Tibial artery (tissue), 4 donors: Measurements from ENCODE around the gene NFIA.

Source experiments
- DNase-seq, 2 donors: peaks; one replicate each; pipeline ENCODE4 v3.0.0-alpha.2; 2019
- H3K27ac ChIP-seq, 2 donors: fragments of 200-600 bp; sonication (generic) in 1 of 2; 1 replicate in 1 of 2; 2 replicates in 1 of 2; pipeline ENCODE4 v1.5.1; 2018 to 2019; ENCODE audit warnings: mild to moderate bottlenecking in 1 of 2
- H3K27me3 ChIP-seq, 2 donors: fragments of 200-600 bp; sonication (generic) in 1 of 2; one replicate each; pipeline versions ENCODE4 v1.5.1 to v1.6.0; 2016 to 2019
- H3K36me3 ChIP-seq, 3 donors: fragments of 200-600 bp; sonication (generic) in 2 of 3; one replicate each; pipeline ENCODE4 v1.5.1; 2016 to 2019; ENCODE audit warnings: mild to moderate bottlenecking in 2 of 3
- H3K4me1 ChIP-seq, 4 donors: fragments of 200-600 bp; sonication (generic) in 2 of 4; 1 replicate in 3 of 4; 2 replicates in 1 of 4; pipeline ENCODE4 v1.5.1; 2016 to 2019
- H3K4me3 ChIP-seq, 2 donors: fragments of 200-600 bp; sonication (generic) in 1 of 2; 1 replicate in 1 of 2; 2 replicates in 1 of 2; pipeline ENCODE4 v1.5.1; 2018 to 2019; ENCODE audit warnings: mild to moderate bottlenecking in 2 of 2
- H3K9me3 ChIP-seq, 3 donors: fragments of 200-600 bp; sonication (generic) in 1 of 3; one replicate each; pipeline ENCODE4 v1.5.1; 2016 to 2019
- CTCF ChIP-seq, 2 experiments: fragments of 200-600 bp in 1 of 2; fragments of 450-650 bp in 1 of 2; IDR thresholded peaks; one replicate each; pipeline ENCODE4 v1.5.1; 2017 to 2019; ENCODE audit warnings: antibody characterized with exemption in 2 of 2, mild to moderate bottlenecking in 1 of 2, moderate library complexity in 1 of 2
- intact Hi-C: fragments of 100-400 bp; cut with DNase I; formaldehyde crosslinking; loops from one replicate; pipeline ENCODE4 v1.15.0; 2023; ENCODE audit warnings: low total_unique reads

The NFIA gene

GRCh38 chr1:61433646-61434045, 351.3 kb downstream of the NFIA start:
- Histone ChIP-seq H3K4me3 (no peak overlapping the region), H3K9me3 (no peaks in the 10 kb centered on the region), H3K4me1 (peaks cover 0 to 25% (median 9%) of the 10 kb centered on the region in 4 donors), H3K27ac (no peak overlapping the region), H3K36me3 (peaks cover 0 to 4% (median 0%) of the 10 kb centered on the region in 3 donors), H3K27me3 (no peaks in the 10 kb centered on the region)
- TF ChIP-seq CTCF (IDR thresholded peaks at IDR 0.05) = no peak
- DNase-seq = no peak
- intact Hi-C loops = loop anchor here (10.0 kb wide), 1 partner anchor 79 kb away; no protein-coding TSS in a partner anchor

GRCh38 chr1:61434276-61434675, 351.9 kb downstream of the NFIA start:
- intact Hi-C loops = loop anchor here (10.0 kb wide), 1 partner anchor 79 kb away; no protein-coding TSS in a partner anchor
- no peak for DNase-seq
- no peak overlapping the region for H3K27ac ChIP-seq
- H3K9me3 ChIP-seq = no peaks in the 10 kb centered on the region
- no peaks in the 10 kb centered on the region for H3K27me3 ChIP-seq
- H3K4me3 ChIP-seq = no peak overlapping the region
- TF ChIP-seq CTCF (IDR thresholded peaks at IDR 0.05) = no peak
- H3K4me1 ChIP-seq = peaks cover 0 to 25% (median 9%) of the 10 kb centered on the region in 4 donors
- peaks cover 0 to 1% (median 0%) of the 10 kb centered on the region in 3 donors for H3K36me3 ChIP-seq

GRCh38 chr1:61435226-61435625, 352.9 kb downstream of the NFIA start:
- H3K27ac ChIP-seq = peak overlapping the region in 1 of 2 donors; percentile 55
- DNase-seq = no peak
- H3K4me3 ChIP-seq = no peak overlapping the region
- intact Hi-C loops = loop anchor here (10.0 kb wide), 1 partner anchor 80 kb away; no protein-coding TSS in a partner anchor
- H3K36me3 ChIP-seq = no peaks in the 10 kb centered on the region
- no peaks in the 10 kb centered on the region for H3K9me3 ChIP-seq
- no peak for TF ChIP-seq CTCF (IDR thresholded peaks at IDR 0.05)
- H3K27me3 ChIP-seq = no peaks in the 10 kb centered on the region
- peaks cover 0 to 25% (median 9%) of the 10 kb centered on the region in 4 donors for H3K4me1 ChIP-seq

- H3K4me1 ChIP-seq = peaks cover 0 to 25% (median 9%) of the 10 kb centered on the region in 4 donors
- intact Hi-C loops = loop anchor here (10.0 kb wide), 1 partner anchor 81 kb away; no protein-coding TSS in a partner anchor
Observed at GRCh38 chr1:61436016-61436415, 353.7 kb downstream of the NFIA start.

GRCh38 chr1:61436491-61437120, 354.2 kb downstream of the NFIA start:
- Histone ChIP-seq H3K27ac (peak overlapping the region; percentile 55 to 56), H3K4me1 (peaks cover 0 to 25% (median 9%) of the 10 kb centered on the region in 4 donors), H3K27me3 (no peaks in the 10 kb centered on the region), H3K4me3 (no peak overlapping the region), H3K9me3 (no peaks in the 10 kb centered on the region), H3K36me3 (no peaks in the 10 kb centered on the region)
- intact Hi-C loops = loop anchor here (10.0 kb wide), 1 partner anchor 82 kb away; no protein-coding TSS in a partner anchor
- peak in 1 of 2 donors; percentile 54 for DNase-seq
- no peak for TF ChIP-seq CTCF (IDR thresholded peaks at IDR 0.05)

More at GRCh38 chr1:61436016-61436415, 353.7 kb downstream of the NFIA start:
- Histone ChIP-seq H3K27me3 (no peaks in the 10 kb centered on the region), H3K36me3 (no peaks in the 10 kb centered on the region), H3K27ac (peak overlapping the region; percentile 30 to 55), H3K9me3 (no peaks in the 10 kb centered on the region), H3K4me3 (no peak overlapping the region)
- no peak for DNase-seq
- no peak for TF ChIP-seq CTCF (IDR thresholded peaks at IDR 0.05)
